Measurements from ENCODE around the gene SNX25. TPM values are rescaled to one million over a fixed set of nuclear protein-coding genes. Genes with fewer than 3 reads are reported as not detected.

SNX25 gene
- polyA plus RNA-seq, 1 donor (not counting 4 experiments of a cell fraction or from before 2014, with no cell fraction given): 5.0 TPM

- no peak for TF ChIP-seq EZH2 (IDR thresholded peaks at IDR 0.05; ENCODE audit: low read length)
- no peak for TF ChIP-seq CTCF (optimal IDR thresholded peaks at IDR 0.05 in 1 of 3, IDR thresholded peaks at IDR 0.05 in 1 of 3, conservative IDR thresholded peaks at IDR 0.05 in 1 of 3; ENCODE audit: extremely low read depth in 1 of 3, insufficient read depth in 2 of 3, low read length in 3 of 3)
- H3K4me2 ChIP-seq (ENCODE audit: control insufficient read depth, extremely low read depth, insufficient read depth, low read depth, low read length): no peak overlapping the region
- no peaks in the 10 kb centered on the region for H3K9me1 ChIP-seq (ENCODE audit: control insufficient read depth, extremely low read depth, insufficient read depth, low read length)
- H3K4me3 ChIP-seq (ENCODE audit: control insufficient read depth in 2 of 3, extremely low read depth in 1 of 3, insufficient read depth in 2 of 3, low read depth in 1 of 3, low read length in 3 of 3): no peak overlapping the region
- DNase-seq (ENCODE audit: low read depth, low spot score) (no peak), FAIRE-seq (no peak)
- no peak overlapping the region for H3K9ac ChIP-seq (ENCODE audit: control insufficient read depth, extremely low read depth, insufficient read depth, low read length)
- H2AFZ ChIP-seq (ENCODE audit: control insufficient read depth, low read length): no peak overlapping the region
- no peaks in the 10 kb centered on the region for H3K36me3 ChIP-seq (ENCODE audit: control insufficient read depth in 2 of 2, extremely low read depth in 1 of 2, insufficient read depth in 2 of 2, low read length in 2 of 2)
- no peaks in the 10 kb centered on the region for H3K79me2 ChIP-seq (ENCODE audit: control insufficient read depth, insufficient read depth, low read length)
- no peaks in the 10 kb centered on the region for H3K4me1 ChIP-seq (ENCODE audit: control insufficient read depth, extremely low read depth, insufficient read depth, low read length)
- no peaks in the 10 kb centered on the region for H4K20me1 ChIP-seq (ENCODE audit: control insufficient read depth, extremely low read depth, insufficient read depth, low read length)
- H3K27me3 ChIP-seq (ENCODE audit: control insufficient read depth, extremely low read depth, insufficient read depth, low read length): no peaks in the 10 kb centered on the region
- H3K27ac ChIP-seq (ENCODE audit: control insufficient read depth, insufficient read depth, low read length): no peak overlapping the region
- dilution Hi-C loops (cut with MboI; ENCODE audit: extremely low pct_ligation_motif_present, low sequenced_read_pairs): no loop called here
- no peaks in the 10 kb centered on the region for H3K9me3 ChIP-seq (ENCODE audit: control insufficient read depth, low read depth, low read length)
These were observed 27.8 kb downstream of the SNX25 start for GRCh38 chr4:185237175-185237574.

- FAIRE-seq (no peak), DNase-seq (ENCODE audit: low read depth, low spot score) (no peak)
- no peak overlapping the region for H3K4me2 ChIP-seq (ENCODE audit: control insufficient read depth, extremely low read depth, insufficient read depth, low read depth, low read length)
- H3K27me3 ChIP-seq (ENCODE audit: control insufficient read depth, extremely low read depth, insufficient read depth, low read length): no peaks in the 10 kb centered on the region
- no peak for TF ChIP-seq EZH2 (IDR thresholded peaks at IDR 0.05; ENCODE audit: low read length)
- TF ChIP-seq CTCF (optimal IDR thresholded peaks at IDR 0.05 in 1 of 3, IDR thresholded peaks at IDR 0.05 in 1 of 3, conservative IDR thresholded peaks at IDR 0.05 in 1 of 3; ENCODE audit: extremely low read depth in 1 of 3, insufficient read depth in 2 of 3, low read length in 3 of 3): no peak
- no peak overlapping the region for H3K4me3 ChIP-seq (ENCODE audit: control insufficient read depth in 2 of 3, extremely low read depth in 1 of 3, insufficient read depth in 2 of 3, low read depth in 1 of 3, low read length in 3 of 3)
- no peaks in the 10 kb centered on the region for H3K36me3 ChIP-seq (ENCODE audit: control insufficient read depth in 2 of 2, extremely low read depth in 1 of 2, insufficient read depth in 2 of 2, low read length in 2 of 2)
- H3K9me3 ChIP-seq (ENCODE audit: control insufficient read depth, low read depth, low read length): no peaks in the 10 kb centered on the region
- no peaks in the 10 kb centered on the region for H3K4me1 ChIP-seq (ENCODE audit: control insufficient read depth, extremely low read depth, insufficient read depth, low read length)
- H3K79me2 ChIP-seq (ENCODE audit: control insufficient read depth, insufficient read depth, low read length): no peaks in the 10 kb centered on the region
- H4K20me1 ChIP-seq (ENCODE audit: control insufficient read depth, extremely low read depth, insufficient read depth, low read length): no peaks in the 10 kb centered on the region
- dilution Hi-C loops (cut with MboI; ENCODE audit: extremely low pct_ligation_motif_present, low sequenced_read_pairs): no loop called here
- H3K9ac ChIP-seq (ENCODE audit: control insufficient read depth, extremely low read depth, insufficient read depth, low read length): no peak overlapping the region
- no peaks in the 10 kb centered on the region for H3K9me1 ChIP-seq (ENCODE audit: control insufficient read depth, extremely low read depth, insufficient read depth, low read length)
- no peak overlapping the region for H2AFZ ChIP-seq (ENCODE audit: control insufficient read depth, low read length)
- H3K27ac ChIP-seq (ENCODE audit: control insufficient read depth, insufficient read depth, low read length): no peak overlapping the region
These were observed 28.9 kb downstream of the SNX25 start for GRCh38 chr4:185238215-185238681.
